Measurements from ENCODE around the gene SLC6A19.

GRCh38 chr5:1208221-1208742 is 6.9 kb downstream of the SLC6A19 start:
- TF ChIP-seq POLR2A (IDR thresholded peaks at IDR 0.05; ENCODE audit: low read length), result no peak
- TF ChIP-seq GATA1 (IDR thresholded peaks at IDR 0.05; ENCODE audit: low read depth, low read length), result no peak

Data from erythroblast (primary cell).